Neural progenitor cell (in vitro differentiated cells): ENCODE measurements around the gene F10. TPM values are rescaled to one million over a fixed set of nuclear protein-coding genes. Genes with fewer than 3 reads are reported as not detected.

Source experiments
- DNase-seq: peaks from one replicate; pipeline ENCODE4 v3.0.0-alpha.2; 2016; ENCODE audit warnings: low spot score
- H2AFZ ChIP-seq: fragments of 200-600 bp; sonication (generic); replicated peaks from 2 replicates; pipeline ENCODE4 v1.6.1; 2016; ENCODE audit warnings: antibody characterized with exemption
- H3F3A ChIP-seq: fragments of 200-600 bp; sonication (generic); 2 replicates; pipeline ENCODE4 v1.6.1; 2016; ENCODE audit warnings: antibody characterized with exemption, low read depth
- H3K27ac ChIP-seq: fragments of 200-600 bp; sonication (generic); 2 replicates; pipeline ENCODE4 v1.5.1; 2016; ENCODE audit warnings: mild to moderate bottlenecking
- H3K27me3 ChIP-seq: fragments of 200-600 bp; sonication (generic); 2 replicates; pipeline ENCODE4 v1.6.1; 2016; ENCODE audit warnings: mild to moderate bottlenecking, moderate library complexity
- H3K36me3 ChIP-seq: fragments of 200-600 bp; sonication (generic); 2 replicates; pipeline ENCODE4 v1.5.1; 2016
- H3K4me1 ChIP-seq: fragments of 200-600 bp; sonication (generic); 2 replicates; pipeline ENCODE4 v1.6.1; 2016; ENCODE audit warnings: mixed run types
- H3K4me2 ChIP-seq: fragments of 200-600 bp; sonication (generic); 2 replicates; pipeline ENCODE4 v1.6.1; 2016
- H3K4me3 ChIP-seq: fragments of 200-600 bp; sonication (generic); 2 replicates; pipeline ENCODE4 v1.5.1; 2016
- H3K79me2 ChIP-seq: fragments of 200-600 bp; sonication (generic); 2 replicates; pipeline ENCODE4 v1.6.1; 2016; ENCODE audit warnings: low read depth
- H3K9ac ChIP-seq: fragments of 200-600 bp; sonication (generic); 2 replicates; pipeline ENCODE4 v1.6.1; 2016
- H3K9me3 ChIP-seq: fragments of 200-600 bp; sonication (generic); 2 replicates; pipeline ENCODE4 v1.5.1; 2016; ENCODE audit warnings: low read depth
- H4K20me1 ChIP-seq: fragments of 200-600 bp; sonication (generic); 2 replicates; pipeline ENCODE4 v1.6.1; 2016; ENCODE audit warnings: low read depth
- H3K27ac Mint-ChIP-seq: 3 replicates; pipeline ENCODE4 v1.8.0; 2021; ENCODE audit warnings: mixed read lengths
- H3K27me3 Mint-ChIP-seq: 2 replicates; pipeline ENCODE4 v1.8.0; 2022; ENCODE audit warnings: low read depth, mild to moderate bottlenecking, inconsistent platforms, moderate library complexity, mixed read lengths; ENCODE audit not compliant: insufficient read depth
- H3K36me3 Mint-ChIP-seq: 3 replicates; pipeline ENCODE4 v1.8.0; 2021; ENCODE audit warnings: mixed read lengths
- H3K4me1 Mint-ChIP-seq: 3 replicates; pipeline ENCODE4 v1.8.0; 2021; ENCODE audit warnings: mixed read lengths
- H3K4me3 Mint-ChIP-seq: 3 replicates; pipeline ENCODE4 v1.8.0; 2021; ENCODE audit warnings: mild to moderate bottlenecking, moderate library complexity, mixed read lengths
- H3K9me3 Mint-ChIP-seq: 3 replicates; pipeline ENCODE4 v1.8.0; 2020; ENCODE audit warnings: mixed read lengths
- EZH2 ChIP-seq: fragments of 200-600 bp; sonication (generic); IDR thresholded peaks from 2 replicates; pipeline ENCODE4 v1.6.1; 2017; ENCODE audit warnings: antibody characterized with exemption, mild to moderate bottlenecking, moderate library complexity
- EZH2phosphoT487 ChIP-seq: fragments of 200-600 bp; sonication (generic); IDR thresholded peaks from 2 replicates; pipeline ENCODE4 v1.6.1; 2017; ENCODE audit warnings: antibody characterized with exemption
- total RNA-seq: library from RNA; depleted of rRNA; stranded (reverse); fragments of >200 nt; gene quantifications from 2 replicates; pipeline ENCODE4 v1.2.3, GENCODE V29; 2015; ENCODE audit warnings: low replicate concordance
- TF ChIP-seq, protein P1 (sequence below): fragments of 200-600 bp; sonication (generic); IDR thresholded peaks from 2 replicates; pipeline ENCODE4 v1.5.1; 2017; ENCODE audit warnings: antibody characterized with exemption, mild to moderate bottlenecking

F10 gene
- total RNA-seq, 1 donor from 2014 or later = 2.0 TPM

DNA sequence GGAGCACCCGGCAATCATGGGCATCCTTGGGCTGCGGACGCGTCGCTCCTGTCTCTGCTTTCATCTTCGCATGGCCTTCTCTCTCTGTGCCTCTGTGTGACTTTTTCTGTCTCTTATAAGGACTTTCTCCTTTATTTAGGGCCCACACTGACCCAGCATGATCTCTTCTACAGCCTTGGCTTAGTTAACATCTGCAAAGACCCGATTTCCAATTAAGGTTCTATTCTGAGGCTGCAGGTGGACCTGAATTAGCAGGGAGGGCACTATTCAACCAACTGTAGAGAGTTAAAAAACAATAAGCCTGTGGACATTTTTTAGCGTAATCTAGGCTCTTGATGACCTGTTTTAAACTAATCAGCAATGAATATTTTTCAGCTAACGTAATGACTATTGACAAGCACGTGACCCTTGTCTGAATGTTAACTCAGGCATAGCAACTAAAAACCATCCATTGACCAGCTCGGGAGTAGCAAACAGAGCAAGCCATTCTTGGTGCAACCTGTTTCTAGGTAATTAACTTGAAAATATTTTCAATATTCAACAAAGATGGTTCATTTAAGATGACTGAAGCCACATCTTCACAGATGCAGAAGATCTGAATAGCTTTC, 15.2 kb downstream of the F10 start:
- peak overlapping the region; percentile 42 for H3K27ac ChIP-seq
- H3K79me2 ChIP-seq = no peaks in the 10 kb centered on the region
- TF ChIP-seq EZH2 = no peak
- no peak for TF ChIP-seq EZH2phosphoT487
- TF ChIP-seq, protein P1, sequence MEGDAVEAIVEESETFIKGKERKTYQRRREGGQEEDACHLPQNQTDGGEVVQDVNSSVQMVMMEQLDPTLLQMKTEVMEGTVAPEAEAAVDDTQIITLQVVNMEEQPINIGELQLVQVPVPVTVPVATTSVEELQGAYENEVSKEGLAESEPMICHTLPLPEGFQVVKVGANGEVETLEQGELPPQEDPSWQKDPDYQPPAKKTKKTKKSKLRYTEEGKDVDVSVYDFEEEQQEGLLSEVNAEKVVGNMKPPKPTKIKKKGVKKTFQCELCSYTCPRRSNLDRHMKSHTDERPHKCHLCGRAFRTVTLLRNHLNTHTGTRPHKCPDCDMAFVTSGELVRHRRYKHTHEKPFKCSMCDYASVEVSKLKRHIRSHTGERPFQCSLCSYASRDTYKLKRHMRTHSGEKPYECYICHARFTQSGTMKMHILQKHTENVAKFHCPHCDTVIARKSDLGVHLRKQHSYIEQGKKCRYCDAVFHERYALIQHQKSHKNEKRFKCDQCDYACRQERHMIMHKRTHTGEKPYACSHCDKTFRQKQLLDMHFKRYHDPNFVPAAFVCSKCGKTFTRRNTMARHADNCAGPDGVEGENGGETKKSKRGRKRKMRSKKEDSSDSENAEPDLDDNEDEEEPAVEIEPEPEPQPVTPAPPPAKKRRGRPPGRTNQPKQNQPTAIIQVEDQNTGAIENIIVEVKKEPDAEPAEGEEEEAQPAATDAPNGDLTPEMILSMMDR = no peak
- H2AFZ ChIP-seq = no peak overlapping the region
- H3K9ac ChIP-seq = no peak overlapping the region
- no peaks in the 10 kb centered on the region for H3K9me3 ChIP-seq
- no peaks in the 10 kb centered on the region for H3K36me3 Mint-ChIP-seq
- no peak overlapping the region for H3K4me3 ChIP-seq
- no peaks in the 10 kb centered on the region for H4K20me1 ChIP-seq
- peak overlapping the region; percentile 46 for H3K4me2 ChIP-seq
- H3K4me3 Mint-ChIP-seq = no peak overlapping the region
- peaks cover 4% of the 10 kb centered on the region for H3K4me1 Mint-ChIP-seq
- H3K9me3 Mint-ChIP-seq = no peaks in the 10 kb centered on the region
- H3K27ac Mint-ChIP-seq = no peak overlapping the region
- no peaks in the 10 kb centered on the region for H3K27me3 ChIP-seq
- DNase-seq = peak; percentile 44
- peaks cover 33% of the 10 kb centered on the region for H3F3A ChIP-seq
- no peaks in the 10 kb centered on the region for H3K27me3 Mint-ChIP-seq
- H3K36me3 ChIP-seq = no peaks in the 10 kb centered on the region
- H3K4me1 ChIP-seq = peaks cover 23% of the 10 kb centered on the region

- Histone ChIP-seq H3K27me3 (no peaks in the 10 kb centered on the region), H2AFZ (no peak overlapping the region), H3K4me1 (peaks cover 35% of the 10 kb centered on the region), H3K79me2 (no peaks in the 10 kb centered on the region), H3K27ac (no peak overlapping the region), H3K9ac (no peak overlapping the region), H3K4me3 (no peak overlapping the region), H3K4me2 (no peak overlapping the region), H3K36me3 (no peaks in the 10 kb centered on the region), H4K20me1 (no peaks in the 10 kb centered on the region), H3K9me3 (no peaks in the 10 kb centered on the region), H3F3A (peaks cover 33% of the 10 kb centered on the region)
- no peak for DNase-seq
- Mint-ChIP-seq H3K27ac (no peak overlapping the region), H3K36me3 (no peaks in the 10 kb centered on the region), H3K4me1 (peaks cover 4% of the 10 kb centered on the region), H3K27me3 (no peaks in the 10 kb centered on the region), H3K9me3 (no peaks in the 10 kb centered on the region), H3K4me3 (no peak overlapping the region)
- TF ChIP-seq EZH2 (no peak), EZH2phosphoT487 (no peak)
- TF ChIP-seq, protein P1 = no peak
Measured at GRCh38 chr13:113138792-113139551, 16.4 kb downstream of the F10 start.

GRCh38 chr13:113139577-113139976, 17.0 kb downstream of the F10 start:
- H3K27ac ChIP-seq = no peak overlapping the region
- no peak overlapping the region for H3K27ac Mint-ChIP-seq
- no peak overlapping the region for H3K9ac ChIP-seq
- H3K4me1 ChIP-seq = peaks cover 36% of the 10 kb centered on the region
- no peaks in the 10 kb centered on the region for H4K20me1 ChIP-seq
- no peak overlapping the region for H2AFZ ChIP-seq
- no peaks in the 10 kb centered on the region for H3K36me3 Mint-ChIP-seq
- no peak overlapping the region for H3K4me3 Mint-ChIP-seq
- peaks cover 4% of the 10 kb centered on the region for H3K4me1 Mint-ChIP-seq
- no peak overlapping the region for H3K4me3 ChIP-seq
- peaks cover 33% of the 10 kb centered on the region for H3F3A ChIP-seq
- no peak overlapping the region for H3K4me2 ChIP-seq
- no peaks in the 10 kb centered on the region for H3K9me3 Mint-ChIP-seq
- H3K9me3 ChIP-seq = no peaks in the 10 kb centered on the region
- H3K27me3 ChIP-seq = no peaks in the 10 kb centered on the region
- H3K27me3 Mint-ChIP-seq = no peaks in the 10 kb centered on the region
- no peaks in the 10 kb centered on the region for H3K36me3 ChIP-seq
- H3K79me2 ChIP-seq = no peaks in the 10 kb centered on the region
- DNase-seq = no peak
- no peak for TF ChIP-seq EZH2phosphoT487
- TF ChIP-seq, protein P1 = no peak
- TF ChIP-seq EZH2 = no peak
